ENCODE data around the gene DEPDC4.
"Not testable (repeated sequence)": the region's sequence is repeated elsewhere in the genome, so short reads cannot be mapped to it uniquely, and the experiment has no call there.

Gene DEPDC4

GRCh38 chr12:100266835-100267602, at the start of gene DEPDC4, which contains the start of gene SCYL2:
Gene DEPDC4, minus strand, starts transcription at chr12:100267079. Its CDS starts 3 bp downstream, at chr12:100267076.
Gene SCYL2, plus strand, starts transcription at chr12:100267177. Its CDS starts 15,794 bp downstream, at chr12:100282971.
- in situ Hi-C loops (cut with MboI; ENCODE audit: low sequenced_read_pairs), result no loop called here

- in situ Hi-C loops (cut with MboI; ENCODE audit: low sequenced_read_pairs), result no loop called here
Measured at GRCh38 chr12:100311317-100311716, 44.4 kb upstream of the DEPDC4 start.

DNA sequence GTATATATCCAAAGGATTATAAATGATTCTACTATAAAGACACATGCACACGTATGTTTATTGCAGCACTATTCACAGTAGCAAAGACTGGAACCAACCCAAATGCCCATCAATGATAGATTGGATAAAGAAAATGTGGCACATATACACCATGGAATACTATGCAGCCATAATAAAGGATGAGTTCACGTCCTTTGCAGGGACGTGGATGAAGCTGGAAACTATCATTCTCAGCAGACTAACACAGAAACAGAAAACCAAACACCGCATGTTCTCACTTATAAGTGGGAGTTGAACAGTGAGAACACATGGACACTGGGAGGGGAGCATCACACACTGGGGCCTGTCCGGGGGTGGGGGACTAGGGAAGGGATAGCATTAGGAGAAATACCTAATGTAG, 41.3 kb upstream of the DEPDC4 start:
- in situ Hi-C loops (cut with MboI; ENCODE audit: low sequenced_read_pairs), result not testable (repeated sequence)

DNA sequence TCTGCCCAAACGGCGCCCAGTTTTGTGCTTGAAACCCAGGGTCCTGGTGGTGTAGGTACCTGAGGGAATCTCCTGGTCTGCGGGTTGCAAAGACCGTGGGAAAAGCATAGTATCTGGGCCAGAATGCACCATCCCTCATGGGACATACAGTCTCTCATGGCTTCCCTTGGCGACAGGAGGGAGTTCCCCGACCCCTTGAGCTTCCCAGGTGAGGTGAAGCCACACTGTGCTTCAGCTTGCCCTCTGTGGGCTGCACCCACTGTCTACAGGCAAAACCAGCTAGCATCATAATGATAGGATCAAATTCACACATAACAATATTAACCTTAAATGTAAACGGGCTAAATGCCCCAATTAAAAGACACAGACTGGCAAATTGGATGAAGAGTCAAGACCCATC, 37.5 kb upstream of the DEPDC4 start:
- in situ Hi-C loops (cut with MboI; ENCODE audit: low sequenced_read_pairs), result not testable (repeated sequence)

DNA sequence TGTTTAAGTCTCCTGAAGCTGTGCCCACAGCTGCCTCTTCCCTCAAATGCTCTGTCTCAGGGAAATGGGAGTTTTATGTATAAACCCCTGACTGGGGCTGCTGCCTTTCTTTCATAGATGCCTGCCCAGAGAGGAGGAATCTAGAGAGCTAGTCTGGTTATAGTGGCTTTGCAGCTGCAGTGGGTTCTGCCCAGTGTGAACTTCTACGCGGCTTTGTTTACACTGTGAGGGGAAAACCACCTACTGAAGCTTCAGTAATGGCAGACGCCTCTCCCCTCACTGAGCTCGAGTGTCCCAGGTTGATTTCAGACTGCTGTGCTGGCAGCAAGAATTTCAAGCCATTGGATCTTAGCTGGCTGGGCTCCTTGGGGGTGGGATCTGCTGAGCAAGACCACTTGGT, 37.0 kb upstream of the DEPDC4 start:
- in situ Hi-C loops (cut with MboI; ENCODE audit: low sequenced_read_pairs), result no loop called here

- in situ Hi-C loops (cut with MboI; ENCODE audit: low sequenced_read_pairs), result no loop called here
Measured at GRCh38 chr12:100302081-100302480, 35.2 kb upstream of the DEPDC4 start.

DNA sequence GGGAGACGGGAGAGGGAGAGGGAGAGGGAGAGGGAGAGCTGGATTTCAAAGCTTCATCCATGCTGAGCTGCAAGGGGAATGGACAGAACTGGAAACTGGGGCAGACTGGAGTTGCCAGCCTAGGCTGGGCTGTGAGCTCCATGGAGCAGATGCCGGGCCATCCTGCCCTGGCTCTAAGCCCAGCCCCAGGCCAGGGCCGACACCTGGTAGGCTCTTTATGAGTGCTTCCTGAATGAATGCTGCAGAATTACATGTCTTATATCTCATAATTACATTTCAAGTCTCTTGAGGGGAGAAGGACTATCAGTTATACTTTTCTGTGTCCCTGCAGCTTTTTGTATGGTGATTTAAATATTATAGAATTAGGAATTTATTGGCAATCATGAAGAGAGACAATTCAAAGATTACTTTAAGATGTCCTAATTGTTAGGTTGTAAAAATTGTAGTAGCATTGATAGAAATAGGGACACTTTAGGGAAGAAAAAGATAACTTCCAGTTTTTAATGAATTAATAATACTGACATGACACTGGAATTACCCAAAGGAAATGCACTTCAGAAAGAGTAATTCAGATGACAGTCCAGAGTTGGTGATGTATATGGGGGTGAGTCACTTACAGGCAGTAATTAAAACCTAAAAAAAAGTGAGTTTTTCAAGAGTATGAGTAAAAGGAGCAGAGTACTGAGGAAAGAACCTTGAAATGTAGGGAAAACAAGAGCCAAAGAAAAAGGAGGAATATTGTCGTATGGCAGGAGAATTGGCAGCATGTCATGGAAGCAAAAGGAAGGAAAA, 29.1 kb upstream of the DEPDC4 start:
- in situ Hi-C loops (cut with MboI; ENCODE audit: low sequenced_read_pairs), result no loop called here

GRCh38 chr12:100294366-100294765, 27.5 kb upstream of the DEPDC4 start:
- in situ Hi-C loops (cut with MboI; ENCODE audit: low sequenced_read_pairs), result not testable (repeated sequence)

- in situ Hi-C loops (cut with MboI; ENCODE audit: low sequenced_read_pairs), result no loop called here
Measured at GRCh38 chr12:100293017-100293416, 26.1 kb upstream of the DEPDC4 start.

GRCh38 chr12:100290016-100290415, 23.1 kb upstream of the DEPDC4 start:
- in situ Hi-C loops (cut with MboI; ENCODE audit: low sequenced_read_pairs), result no loop called here

- in situ Hi-C loops (cut with MboI; ENCODE audit: low sequenced_read_pairs), result no loop called here
Measured at GRCh38 chr12:100289038-100289437, 22.2 kb upstream of the DEPDC4 start.

DNA sequence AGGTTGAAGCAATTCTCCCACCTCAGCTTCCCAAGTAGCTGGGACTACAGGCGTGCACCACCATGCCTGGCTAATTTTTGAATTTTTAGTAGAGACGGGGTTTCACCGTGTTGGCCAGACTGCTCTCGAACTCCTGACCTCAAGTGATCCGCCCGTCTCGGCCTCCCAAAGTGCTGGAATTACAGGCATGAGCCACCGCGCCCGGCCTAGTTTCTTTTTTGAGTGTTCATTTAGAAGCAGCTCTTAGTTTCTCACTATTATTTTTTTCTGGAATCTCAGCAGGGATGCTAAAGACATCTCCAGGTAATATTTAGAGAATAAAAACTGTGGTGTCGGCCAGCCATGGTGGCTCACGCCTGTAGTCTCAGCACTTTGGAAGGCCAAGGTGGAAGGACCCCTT, 17.7 kb upstream of the DEPDC4 start:
- in situ Hi-C loops (cut with MboI; ENCODE audit: low sequenced_read_pairs), result not testable (repeated sequence)

DNA sequence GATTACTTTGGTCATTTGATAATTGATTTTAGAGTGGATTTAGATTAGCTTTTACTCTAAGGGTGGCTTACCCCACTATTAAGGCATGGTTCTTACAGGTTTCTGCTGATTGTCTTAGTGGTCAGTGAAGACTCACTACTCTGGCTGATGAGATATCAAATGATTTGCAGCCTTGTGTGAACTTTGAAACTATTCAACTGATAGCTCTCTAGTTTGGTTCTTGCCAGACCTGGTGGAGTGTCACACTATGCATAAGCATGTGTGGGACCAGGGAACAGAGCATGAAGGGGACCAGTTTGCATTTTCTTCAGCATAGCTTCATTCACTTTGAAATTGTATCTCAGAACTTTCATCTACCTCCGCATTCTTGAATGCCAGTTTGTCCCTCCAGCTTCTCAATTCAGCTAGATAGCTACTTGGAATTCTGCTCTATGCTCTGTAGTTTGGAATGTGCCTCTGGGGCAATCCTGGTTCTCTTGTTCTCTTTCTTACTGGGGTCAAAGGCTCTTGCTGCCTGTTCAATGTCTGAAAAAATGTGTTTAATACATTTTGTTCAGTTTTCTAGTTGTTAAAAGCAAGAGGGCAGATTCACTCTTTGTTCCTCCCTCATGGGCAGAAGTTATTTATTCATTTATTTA, 12.8 kb upstream of the DEPDC4 start:
- in situ Hi-C loops (cut with MboI; ENCODE audit: low sequenced_read_pairs), result no loop called here

DNA sequence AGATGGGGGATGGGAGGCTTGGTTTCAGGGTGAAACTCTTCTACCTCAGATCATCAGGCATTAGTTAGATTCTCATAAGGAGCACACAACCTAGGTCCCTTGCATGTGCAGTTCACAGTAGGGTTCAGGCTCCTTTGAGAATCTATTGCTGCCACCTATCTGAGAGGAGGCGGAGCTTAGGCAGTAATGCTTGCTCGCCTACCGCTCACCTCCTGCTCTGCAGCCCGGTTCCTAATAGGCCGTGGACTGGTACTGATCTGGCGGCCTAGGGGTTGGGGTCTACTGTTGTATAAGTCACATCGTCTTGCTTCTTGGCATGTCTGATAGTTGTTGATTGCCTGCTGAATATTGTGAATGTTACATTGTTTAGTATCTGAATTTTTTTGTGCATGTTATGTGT, 12.3 kb upstream of the DEPDC4 start:
- in situ Hi-C loops (cut with MboI; ENCODE audit: low sequenced_read_pairs), result no loop called here

- in situ Hi-C loops (cut with MboI; ENCODE audit: low sequenced_read_pairs), result no loop called here
Measured at GRCh38 chr12:100274291-100274690, 7.4 kb upstream of the DEPDC4 start.

DNA sequence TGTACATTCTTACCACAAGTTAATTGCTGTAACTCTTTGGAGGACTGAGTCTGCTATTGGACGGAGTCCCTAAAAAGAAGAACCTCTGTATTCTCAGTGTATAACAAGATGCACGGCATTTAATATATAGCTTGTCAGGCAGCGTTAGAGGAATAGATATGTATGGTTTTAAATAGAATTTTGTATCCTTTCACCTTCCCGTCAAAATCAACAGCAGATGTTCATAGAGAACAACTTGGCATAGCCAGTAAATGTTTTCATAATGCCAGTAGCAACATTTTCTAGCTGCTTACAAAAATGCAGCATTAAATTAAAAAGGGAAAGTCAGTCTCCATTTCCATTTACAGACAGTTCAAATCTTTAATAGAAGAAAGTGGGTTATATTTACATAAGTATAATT, 6.9 kb upstream of the DEPDC4 start:
- in situ Hi-C loops (cut with MboI; ENCODE audit: low sequenced_read_pairs), result no loop called here

DNA sequence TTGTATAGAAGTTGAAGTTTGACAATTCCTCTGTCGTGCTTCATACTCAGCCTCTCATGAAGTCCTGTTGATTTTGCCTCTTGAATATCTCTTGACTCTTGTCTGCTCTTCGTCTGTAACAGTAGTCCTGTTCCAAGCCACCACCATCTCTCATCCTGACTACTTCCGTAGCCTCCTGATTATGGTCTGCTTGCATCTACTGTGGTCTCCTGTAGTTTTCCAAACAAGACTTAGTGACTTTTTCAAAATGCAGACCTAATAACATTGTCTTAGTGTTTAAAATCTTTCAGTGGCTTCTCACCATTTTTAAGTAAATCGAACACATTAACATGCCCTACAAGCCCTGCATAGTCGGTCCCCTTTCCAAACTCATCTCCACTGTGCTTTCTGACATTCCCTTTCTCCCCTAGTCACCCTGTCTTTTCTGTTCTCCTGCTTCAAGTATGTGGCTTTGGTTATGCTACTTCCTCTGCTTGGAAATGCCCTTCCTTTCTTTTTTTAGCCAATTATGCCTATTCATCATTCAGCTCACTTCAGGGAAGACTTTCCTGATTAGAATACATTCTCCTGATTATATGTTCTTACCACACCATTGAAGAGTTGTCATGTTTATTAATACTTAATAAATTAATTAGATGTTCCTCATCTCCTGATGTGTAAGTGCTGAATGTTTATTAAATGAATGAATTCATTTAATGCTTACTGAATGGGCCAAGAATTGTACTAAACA, 2.1 kb upstream of the DEPDC4 start:
- in situ Hi-C loops (cut with MboI; ENCODE audit: low sequenced_read_pairs), result no loop called here

- in situ Hi-C loops (cut with MboI; ENCODE audit: low sequenced_read_pairs), result no loop called here
Measured at GRCh38 chr12:100267603-100268281, 863 bp upstream of the DEPDC4 start.

DNA sequence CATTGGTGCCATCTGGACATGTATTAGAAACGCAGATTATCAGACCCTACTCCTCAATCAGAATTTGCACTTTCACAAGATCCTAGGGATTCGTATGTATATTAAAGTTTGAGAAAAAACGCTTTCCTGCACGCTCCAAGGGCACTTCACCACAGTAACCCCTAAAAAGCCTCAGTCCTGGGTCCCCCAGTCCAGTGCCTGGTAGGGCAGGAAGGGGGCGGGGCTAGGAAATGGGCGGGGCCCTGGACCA, 369 bp downstream of the DEPDC4 start:
- in situ Hi-C loops (cut with MboI; ENCODE audit: low sequenced_read_pairs), result no loop called here

DNA sequence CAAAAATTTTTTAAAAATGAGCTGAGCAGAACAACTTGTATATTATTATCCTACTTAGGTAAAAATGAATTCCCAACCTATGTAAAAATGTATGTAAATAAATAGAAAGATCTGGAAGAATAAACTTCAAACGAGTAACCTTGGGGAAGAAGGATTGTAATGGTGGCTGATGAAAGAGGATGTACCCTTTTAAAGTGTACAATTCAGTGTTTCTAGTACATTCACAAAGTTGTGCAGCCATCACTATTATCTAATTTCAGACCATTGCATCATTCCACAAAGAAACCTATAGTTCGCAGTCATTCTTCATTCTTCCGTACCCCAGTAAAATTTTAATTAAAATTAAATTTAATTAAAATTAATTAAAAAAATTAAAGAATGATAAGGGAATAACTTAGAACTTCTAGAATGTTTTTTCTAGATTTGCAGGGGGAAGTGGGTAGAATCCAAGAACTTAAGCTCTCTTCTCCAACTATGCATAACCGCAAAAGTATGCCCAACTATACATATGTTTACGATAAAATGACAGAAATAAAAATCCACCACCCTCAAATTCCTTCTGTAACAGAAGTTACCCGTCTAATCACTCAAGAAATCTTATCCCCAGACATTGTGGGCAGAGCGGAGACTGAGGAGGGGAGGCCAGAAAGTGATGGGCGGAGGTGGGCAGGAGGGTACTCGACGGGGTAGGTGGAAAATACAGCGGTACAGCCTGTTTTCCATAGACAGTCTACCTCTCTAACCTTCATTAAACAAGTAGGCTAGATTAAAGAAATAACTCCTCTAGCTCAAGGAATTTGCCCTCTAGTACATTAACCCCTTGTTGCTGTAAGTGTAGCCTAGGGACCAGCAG, 921 bp downstream of the DEPDC4 start:
- in situ Hi-C loops (cut with MboI; ENCODE audit: low sequenced_read_pairs), result no loop called here

Measured in hTERT RPE-1 (cell line).